H1 (cell line): ENCODE results near the gene EZH1. TPM values are rescaled to one million over a fixed set of nuclear protein-coding genes. Genes with fewer than 3 reads are reported as not detected.
A peak's percentile ranks its signal among the peaks of the same experiment; 100 is the strongest.

Experiments
- CTCF ChIA-PET: fragments of 300-600 bp; sonication (Branson Sonifier 250); formaldehyde crosslinking; loops from one replicate; lab custom pipeline; 2021; ENCODE audit not compliant: partially characterized antibody; lab: Charles Lee
- POLR2A ChIA-PET: fragments of 300-600 bp; sonication (Branson Sonifier 250); formaldehyde crosslinking; loops from one replicate; lab custom pipeline; 2021; ENCODE audit warnings: inconsistent platforms; ENCODE audit not compliant: partially characterized antibody; lab: Charles Lee
- DNase-seq, 2 experiments: peaks; one replicate each; pipeline versions ENCODE4 v3.0.0 to v3.0.0-alpha.2; 2010 to 2022; ENCODE audit warnings: low spot score in 2 of 2, low read depth in 1 of 2, mixed read lengths in 1 of 2
- FAIRE-seq: peaks from 2 replicates; lab custom pipeline; 2011; peaks lifted over from hg19 to GRCh38; lab: Jason Lieb, UNC
- H2AFZ ChIP-seq: 2 replicates; pipeline ENCODE4 v1.8.1; 2012; ENCODE audit warnings: low read length, inconsistent platforms
- H2AK5ac ChIP-seq: 2 replicates; pipeline ENCODE4 v1.6.1; 2013; ENCODE audit warnings: low read depth, low read length
- H2BK120ac ChIP-seq: replicated peaks from 2 replicates; pipeline ENCODE3; 2013; ENCODE audit warnings: low read depth, low read length, inconsistent platforms
- H2BK12ac ChIP-seq: 2 replicates; pipeline ENCODE4 v1.6.1; 2013; ENCODE audit warnings: low read depth, low read length
- H2BK15ac ChIP-seq: 2 replicates; pipeline ENCODE4 v1.6.1; 2013; ENCODE audit warnings: low read length
- H2BK20ac ChIP-seq: 2 replicates; pipeline ENCODE4 v1.6.1; 2013; ENCODE audit warnings: low read length
- H2BK5ac ChIP-seq: 2 replicates; pipeline ENCODE4 v1.6.1; 2013; ENCODE audit warnings: low read depth, low read length
- H3K14ac ChIP-seq: 2 replicates; pipeline ENCODE4 v1.6.1; 2013; ENCODE audit warnings: inconsistent platforms; ENCODE audit not compliant: insufficient read length
- H3K18ac ChIP-seq: 2 replicates; pipeline ENCODE4 v1.6.1; 2013; ENCODE audit warnings: low read length; ENCODE audit errors: extremely low read depth
- H3K23ac ChIP-seq: 2 replicates; pipeline ENCODE4 v1.6.1; 2013; ENCODE audit warnings: inconsistent platforms; ENCODE audit not compliant: insufficient read length
- H3K23me2 ChIP-seq: 2 replicates; pipeline ENCODE4 v1.6.1; 2013; ENCODE audit warnings: low read depth, low read length
- H3K27ac ChIP-seq: 2 replicates; pipeline ENCODE4 v1.6.1; 2011; ENCODE audit warnings: low read depth, low read length, inconsistent platforms
- H3K27me3 ChIP-seq, 4 experiments: replicated peaks in 1 of 4; 1 replicate in 1 of 4; 2 replicates in 3 of 4; pipeline versions ENCODE4 v1.6.1 to v1.8.1; 2011 to 2013; ENCODE audit warnings: low read length in 3 of 4, mild to moderate bottlenecking in 3 of 4, inconsistent platforms in 2 of 4, mixed read lengths in 2 of 4, moderate library complexity in 1 of 4; ENCODE audit not compliant: control insufficient read depth in 3 of 4, insufficient read depth in 3 of 4; ENCODE audit errors: extremely low read depth in 1 of 4
- H3K36me3 ChIP-seq, 4 experiments: 2 replicates each; pipeline versions ENCODE4 v1.6.1 to v1.8.1; 2011 to 2013; ENCODE audit warnings: mild to moderate bottlenecking in 4 of 4, low read length in 3 of 4, moderate library complexity in 2 of 4, control low read depth in 1 of 4, inconsistent platforms in 1 of 4; ENCODE audit not compliant: insufficient read depth in 4 of 4, control insufficient read depth in 2 of 4
- H3K4ac ChIP-seq: replicated peaks from 2 replicates; pipeline ENCODE3; 2013; ENCODE audit warnings: low read length, low read depth, mixed read lengths, inconsistent platforms; ENCODE audit not compliant: insufficient read length
- H3K4me1 ChIP-seq, 4 experiments: replicated peaks in 1 of 4; 1 replicate in 1 of 4; 2 replicates in 3 of 4; pipeline versions ENCODE4 v1.6.1 to v1.8.1; 2011 to 2013; ENCODE audit warnings: low read length in 3 of 4, inconsistent platforms in 2 of 4, mixed read lengths in 1 of 4; ENCODE audit not compliant: insufficient read depth in 4 of 4, control insufficient read depth in 3 of 4
- H3K4me2 ChIP-seq, 2 experiments: 2 replicates each; pipeline versions ENCODE4 v1.6.1 to v1.8.1; 2011 to 2013; ENCODE audit warnings: low read depth in 2 of 2, low read length in 2 of 2, control low read depth in 1 of 2, inconsistent platforms in 1 of 2, mild to moderate bottlenecking in 1 of 2; ENCODE audit not compliant: insufficient read depth in 1 of 2
- H3K4me3 ChIP-seq, 4 experiments: fragments of 200-600, 300-600 bp in 1 of 4; sonication (generic), shearing (Covaris generic), sonication (Bioruptor Twin) in 1 of 4; 2 replicates each; pipeline versions ENCODE4 v1.5.1 to v1.8.1; 2011 to 2016; ENCODE audit warnings: low read length in 4 of 4, low read depth in 3 of 4, control low read depth in 2 of 4, inconsistent platforms in 2 of 4, mild to moderate bottlenecking in 2 of 4, mixed read lengths in 1 of 4, moderate library complexity in 1 of 4; ENCODE audit not compliant: insufficient read depth in 2 of 4; ENCODE audit errors: extremely low read depth in 1 of 4
- H3K56ac ChIP-seq: replicated peaks from 2 replicates; pipeline ENCODE3; 2013; ENCODE audit warnings: low read depth, mild to moderate bottlenecking, mixed read lengths, low read length, inconsistent platforms; ENCODE audit not compliant: insufficient read length
- H3K79me1 ChIP-seq: 2 replicates; pipeline ENCODE4 v1.6.1; 2013; ENCODE audit warnings: low read depth, low read length, control low read depth
- H3K79me2 ChIP-seq, 2 experiments: 2 replicates each; pipeline versions ENCODE4 v1.6.1 to v1.8.1; 2012 to 2013; ENCODE audit warnings: low read length in 2 of 2, mild to moderate bottlenecking in 2 of 2, inconsistent platforms in 1 of 2; ENCODE audit not compliant: insufficient read depth in 2 of 2, control insufficient read depth in 1 of 2
- H3K9ac ChIP-seq, 4 experiments: replicated peaks in 1 of 4; 1 replicate in 1 of 4; 2 replicates in 3 of 4; pipeline versions ENCODE4 v1.6.1 to v1.8.1; 2011 to 2013; ENCODE audit warnings: low read depth in 3 of 4, low read length in 3 of 4, control low read depth in 2 of 4, mild to moderate bottlenecking in 2 of 4, moderate library complexity in 2 of 4, inconsistent platforms in 1 of 4; ENCODE audit errors: extremely low read depth in 1 of 4
- H3K9me3 ChIP-seq, 2 experiments: 2 replicates each; pipeline versions ENCODE4 v1.6.1 to v1.8.1; 2012 to 2013; ENCODE audit warnings: mild to moderate bottlenecking in 2 of 2, moderate library complexity in 2 of 2, control low read depth in 1 of 2, inconsistent platforms in 1 of 2, low read depth in 1 of 2, low read length in 1 of 2, mixed read lengths in 1 of 2; ENCODE audit not compliant: insufficient read depth in 2 of 2
- H4K20me1 ChIP-seq, 2 experiments: replicated peaks in 1 of 2; 2 replicates each; pipeline versions ENCODE3 to v1.8.1; 2011 to 2013; ENCODE audit warnings: inconsistent platforms in 2 of 2, low read length in 2 of 2, mild to moderate bottlenecking in 1 of 2; ENCODE audit not compliant: insufficient read depth in 2 of 2, control insufficient read depth in 1 of 2
- H4K5ac ChIP-seq: 2 replicates; pipeline ENCODE4 v1.6.1; 2013; ENCODE audit warnings: low read length, low read depth, mixed read lengths, inconsistent platforms; ENCODE audit not compliant: insufficient read length
- H4K8ac ChIP-seq: 2 replicates; pipeline ENCODE4 v1.8.0; 2013; ENCODE audit warnings: mild to moderate bottlenecking, moderate library complexity, low read length, inconsistent platforms; ENCODE audit not compliant: insufficient read depth; ENCODE audit errors: extremely low read depth
- H4K91ac ChIP-seq: replicated peaks from 2 replicates; pipeline ENCODE3; 2013; ENCODE audit warnings: low read length, mixed read lengths, inconsistent platforms; ENCODE audit not compliant: insufficient read length
- KDM4A ChIP-seq: IDR thresholded peaks from one replicate; pipeline ENCODE4 v1.7.1; 2012; ENCODE audit warnings: low read depth, mild to moderate bottlenecking, moderate library complexity, low read length, inconsistent platforms; ENCODE audit not compliant: severe bottlenecking
- RFX5 ChIP-seq: IDR thresholded peaks from 2 replicates; pipeline ENCODE4 v1.6.1; 2011; ENCODE audit warnings: low read depth, low read length, improper control_type of control experiment, borderline replicate concordance
- SRF ChIP-seq: IDR thresholded peaks from 2 replicates; pipeline ENCODE4 v1.6.1; 2011; ENCODE audit warnings: mild to moderate bottlenecking, low read depth, low read length, moderate library complexity
- WGBS, 2 experiments: shearing (Covaris generic) in 1 of 2; methylation state at CpG; one replicate each; pipeline versions ENCODE4 v1.1.6 to v1.1.7; 2013 to 2015; ENCODE audit warnings: low lambda C conversion rate in 2 of 2, mixed read lengths in 2 of 2, inconsistent platforms in 1 of 2, low coverage in 1 of 2, missing lambda C conversion rate in 1 of 2; ENCODE audit not compliant: insufficient replicate concordance in 2 of 2, insufficient coverage in 1 of 2, insufficient read length in 1 of 2; ENCODE audit errors: extremely low coverage in 1 of 2, missing lambda C conversion rate in 1 of 2; 5-methylcytosine and 5-hydroxymethylcytosine counted together
- polyA plus RNA-seq, 7 experiments: library from polyadenylated mRNA; depleted of rRNA in 3 of 7; stranded (reverse) in 5 of 7; unstranded in 2 of 7; fragments of >200 nt in 5 of 7; fragments of 200-250 nt in 2 of 7; gene quantifications; 1 replicate in 5 of 7; 2 replicates in 1 of 7; 4 replicates in 1 of 7; pipeline versions ENCODE4 v1.2.1 to v1.2.3, GENCODE V29; 2011 to 2013; ENCODE audit warnings: missing spikeins in 2 of 7, mixed read lengths in 2 of 7
- total RNA-seq: library from RNA; stranded (reverse); fragmentation: NEBNext Ultra II Directional; extraction: Animal tissue kit (Norgen Biotek cat#: 25700); gene quantifications from 2 replicates; pipeline ENCODE4 v1.2.1, GENCODE V29; 2021

Gene EZH1
- total and polyA plus RNA-seq, 2 of the 8 experiments (the other 6 are each of a cell fraction or from before 2014, with no cell fraction given): 17.4 to 20.8 TPM

DNA sequence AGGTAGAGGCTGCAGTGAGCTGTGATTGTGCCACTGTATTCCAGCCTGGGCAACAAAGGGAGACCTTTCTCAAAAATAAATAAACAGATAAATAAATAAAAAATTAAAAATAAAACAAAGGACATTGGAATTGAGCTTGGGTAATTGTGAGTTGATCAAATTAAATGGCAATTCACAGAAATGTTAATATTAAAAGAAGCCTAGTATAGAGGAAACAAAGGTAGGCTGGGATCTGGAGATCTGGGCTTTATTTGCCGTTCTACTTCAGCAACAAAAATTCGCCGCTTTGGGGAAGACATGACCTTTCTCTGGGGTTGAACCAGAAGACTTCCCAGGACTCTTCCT, 28.1 kb upstream of the EZH1 start:
- CTCF ChIA-PET: interaction anchor here (1.2 to 3.5 kb wide), 6 partner anchors 10 to 195 kb away, joined by 3 to 30 read pairs (median 3); partner anchors contain the start of genes BECN1 and RAMP2
- H4K8ac ChIP-seq: no peak overlapping the region

More for the DNA sequence above, 28.1 kb upstream of the EZH1 start:
- peaks cover 0 to 11% (median 5%) of the 10 kb centered on the region in 4 experiments; a peak in 5 of 8 replicates for H3K36me3 ChIP-seq
- no peak overlapping the region for H2BK120ac ChIP-seq
- H4K20me1 ChIP-seq: no peaks in the 10 kb centered on the region
- no peaks in the 10 kb centered on the region for H3K9me3 ChIP-seq
- no peak for FAIRE-seq
- no peak overlapping the region for H2AK5ac ChIP-seq
- no peak overlapping the region for H4K5ac ChIP-seq
- H3K79me2 ChIP-seq: no peaks in the 10 kb centered on the region
- peak overlapping the region; percentile 54 for H2AFZ ChIP-seq
- H3K27me3 ChIP-seq: no peaks in the 10 kb centered on the region
- H3K9ac ChIP-seq: peak overlapping the region in 3 of 4 experiments; percentile 69 to 92 (median 81); a peak in 4 of 7 replicates
- no peak overlapping the region for H2BK20ac ChIP-seq
- H3K79me1 ChIP-seq: 0 out of 2 replicates have a peak, but pooled peaks cover 4% of the 10 kb centered on the region
- no peak overlapping the region for H3K4ac ChIP-seq
- no peak overlapping the region for H2BK5ac ChIP-seq
- no peak overlapping the region for H2BK15ac ChIP-seq
- DNase-seq: no peak
- TF ChIP-seq KDM4A (no peak), RFX5 (no peak), SRF (no peak)
- H3K4me2 ChIP-seq: peak overlapping the region; percentile 68 to 94; a peak in 3 of 4 replicates
- no peak overlapping the region for H4K91ac ChIP-seq
- H3K4me1 ChIP-seq: no peaks in the 10 kb centered on the region
- no peak overlapping the region for H3K27ac ChIP-seq
- WGBS, 2 experiments: 19% methylated on average over 3 of the region's 3 CpGs; no CpG with 5 or more reads in 1 of the 2 experiments
- H3K23me2 ChIP-seq: peaks cover 5% of the 10 kb centered on the region; the same call in 1 of the 2 replicates
- H2BK12ac ChIP-seq: no peak overlapping the region
- no peak overlapping the region for H3K14ac ChIP-seq
- no peak overlapping the region for H3K23ac ChIP-seq
- no peak overlapping the region for H3K18ac ChIP-seq
- H3K4me3 ChIP-seq: peak overlapping the region; percentile 80 to 94 (median 84)
- POLR2A ChIA-PET: interaction anchor here (0.8 to 2.4 kb wide), 11 partner anchors 10 to 220 kb away, joined by 3 to 15 read pairs (median 3); partner anchors contain the start of gene HSD17B1
- H3K56ac ChIP-seq: no peak overlapping the region
